ENCODE results near the gene EFEMP2.
A peak's percentile ranks its signal among the peaks of the same experiment; 100 is the strongest.

- TF ChIP-seq, protein P1, sequence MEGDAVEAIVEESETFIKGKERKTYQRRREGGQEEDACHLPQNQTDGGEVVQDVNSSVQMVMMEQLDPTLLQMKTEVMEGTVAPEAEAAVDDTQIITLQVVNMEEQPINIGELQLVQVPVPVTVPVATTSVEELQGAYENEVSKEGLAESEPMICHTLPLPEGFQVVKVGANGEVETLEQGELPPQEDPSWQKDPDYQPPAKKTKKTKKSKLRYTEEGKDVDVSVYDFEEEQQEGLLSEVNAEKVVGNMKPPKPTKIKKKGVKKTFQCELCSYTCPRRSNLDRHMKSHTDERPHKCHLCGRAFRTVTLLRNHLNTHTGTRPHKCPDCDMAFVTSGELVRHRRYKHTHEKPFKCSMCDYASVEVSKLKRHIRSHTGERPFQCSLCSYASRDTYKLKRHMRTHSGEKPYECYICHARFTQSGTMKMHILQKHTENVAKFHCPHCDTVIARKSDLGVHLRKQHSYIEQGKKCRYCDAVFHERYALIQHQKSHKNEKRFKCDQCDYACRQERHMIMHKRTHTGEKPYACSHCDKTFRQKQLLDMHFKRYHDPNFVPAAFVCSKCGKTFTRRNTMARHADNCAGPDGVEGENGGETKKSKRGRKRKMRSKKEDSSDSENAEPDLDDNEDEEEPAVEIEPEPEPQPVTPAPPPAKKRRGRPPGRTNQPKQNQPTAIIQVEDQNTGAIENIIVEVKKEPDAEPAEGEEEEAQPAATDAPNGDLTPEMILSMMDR (IDR thresholded peaks at IDR 0.05; ENCODE audit: low read depth, low read length, poor library complexity, severe bottlenecking) = peak; percentile 83
- TF ChIP-seq EZH2phosphoT487 (IDR thresholded peaks at IDR 0.05; ENCODE audit: borderline replicate concordance, low read length) = no peak
Measured at GRCh38 chr11:65888163-65888814, 15.7 kb upstream of the EFEMP2 start, which contains the start of gene FIBP.

Measured in DOHH2 (cell line).